DOHH2 (cell line): ENCODE results near the gene DCP1B.

Experiments
- H3F3A ChIP-seq: fragments of 200-600 bp; sonication (generic), shearing (Covaris generic); 2 replicates; pipeline ENCODE4 v1.6.0; 2016; ENCODE audit warnings: antibody characterized with exemption, mild to moderate bottlenecking; ENCODE audit not compliant: control insufficient read depth, insufficient read depth
- H3K27ac ChIP-seq: fragments of 200-600 bp; sonication (generic); 2 replicates; pipeline ENCODE4 v1.5.1; 2014; ENCODE audit warnings: low read depth, mild to moderate bottlenecking, low read length, moderate library complexity
- H3K27me3 ChIP-seq: fragments of 200-600 bp; sonication (generic); 2 replicates; pipeline ENCODE4 v1.6.1; 2014; ENCODE audit warnings: mild to moderate bottlenecking, low read length, mixed read lengths; ENCODE audit not compliant: control insufficient read depth
- H3K36me3 ChIP-seq: fragments of 200-600 bp; sonication (generic); 2 replicates; pipeline ENCODE4 v1.6.1; 2014; ENCODE audit warnings: mild to moderate bottlenecking, low read length, moderate library complexity, mixed read lengths; ENCODE audit not compliant: control insufficient read depth
- H3K4me1 ChIP-seq: fragments of 200-600 bp; sonication (generic); 2 replicates; pipeline ENCODE4 v1.6.1; 2014; ENCODE audit warnings: mild to moderate bottlenecking, low read length, mixed read lengths; ENCODE audit not compliant: control insufficient read depth
- H3K4me2 ChIP-seq: fragments of 200-600 bp; sonication (generic); 2 replicates; pipeline ENCODE4 v1.6.0; 2014; ENCODE audit warnings: mild to moderate bottlenecking, low read length, moderate library complexity
- H3K4me3 ChIP-seq: fragments of 200-600 bp; sonication (generic); 2 replicates; pipeline ENCODE4 v1.5.1; 2014; ENCODE audit warnings: mild to moderate bottlenecking, low read length, mixed read lengths
- H3K79me2 ChIP-seq: fragments of 200-600 bp; sonication (generic); 2 replicates; pipeline ENCODE4 v1.6.1; 2014; ENCODE audit warnings: mild to moderate bottlenecking, low read length, mixed read lengths; ENCODE audit not compliant: control insufficient read depth
- H3K9me2 ChIP-seq: fragments of 200-600 bp; sonication (generic); replicated peaks from 2 replicates; pipeline ENCODE4 v1.6.1; 2014; ENCODE audit warnings: mild to moderate bottlenecking, low read length, mixed read lengths; ENCODE audit not compliant: control insufficient read depth
- H3K9me3 ChIP-seq: fragments of 200-600 bp; sonication (generic); 2 replicates; pipeline ENCODE4 v1.6.1; 2014; ENCODE audit warnings: antibody characterized with exemption, low read length, mixed read lengths; ENCODE audit not compliant: control insufficient read depth, insufficient read depth
- H4K20me1 ChIP-seq: fragments of 200-600 bp; sonication (generic); 2 replicates; pipeline ENCODE4 v1.6.0; 2014; ENCODE audit warnings: low read depth, mild to moderate bottlenecking, antibody characterized with exemption, low read length, moderate library complexity; ENCODE audit not compliant: control insufficient read depth, insufficient read depth
- EZH2phosphoT487 ChIP-seq: fragments of 200-600 bp; sonication (generic); IDR thresholded peaks from 2 replicates; pipeline ENCODE4 v1.6.1; 2017; ENCODE audit warnings: borderline replicate concordance, mild to moderate bottlenecking, antibody characterized with exemption, low read length, moderate library complexity, mixed read lengths
- TF ChIP-seq, protein P1 (sequence below): fragments of 200-600 bp; sonication (generic); IDR thresholded peaks from one replicate; pipeline ENCODE4 v1.5.1; 2014; ENCODE audit warnings: antibody characterized with exemption, mild to moderate bottlenecking, low read depth, low read length; ENCODE audit not compliant: poor library complexity, severe bottlenecking

The DCP1B gene

DNA sequence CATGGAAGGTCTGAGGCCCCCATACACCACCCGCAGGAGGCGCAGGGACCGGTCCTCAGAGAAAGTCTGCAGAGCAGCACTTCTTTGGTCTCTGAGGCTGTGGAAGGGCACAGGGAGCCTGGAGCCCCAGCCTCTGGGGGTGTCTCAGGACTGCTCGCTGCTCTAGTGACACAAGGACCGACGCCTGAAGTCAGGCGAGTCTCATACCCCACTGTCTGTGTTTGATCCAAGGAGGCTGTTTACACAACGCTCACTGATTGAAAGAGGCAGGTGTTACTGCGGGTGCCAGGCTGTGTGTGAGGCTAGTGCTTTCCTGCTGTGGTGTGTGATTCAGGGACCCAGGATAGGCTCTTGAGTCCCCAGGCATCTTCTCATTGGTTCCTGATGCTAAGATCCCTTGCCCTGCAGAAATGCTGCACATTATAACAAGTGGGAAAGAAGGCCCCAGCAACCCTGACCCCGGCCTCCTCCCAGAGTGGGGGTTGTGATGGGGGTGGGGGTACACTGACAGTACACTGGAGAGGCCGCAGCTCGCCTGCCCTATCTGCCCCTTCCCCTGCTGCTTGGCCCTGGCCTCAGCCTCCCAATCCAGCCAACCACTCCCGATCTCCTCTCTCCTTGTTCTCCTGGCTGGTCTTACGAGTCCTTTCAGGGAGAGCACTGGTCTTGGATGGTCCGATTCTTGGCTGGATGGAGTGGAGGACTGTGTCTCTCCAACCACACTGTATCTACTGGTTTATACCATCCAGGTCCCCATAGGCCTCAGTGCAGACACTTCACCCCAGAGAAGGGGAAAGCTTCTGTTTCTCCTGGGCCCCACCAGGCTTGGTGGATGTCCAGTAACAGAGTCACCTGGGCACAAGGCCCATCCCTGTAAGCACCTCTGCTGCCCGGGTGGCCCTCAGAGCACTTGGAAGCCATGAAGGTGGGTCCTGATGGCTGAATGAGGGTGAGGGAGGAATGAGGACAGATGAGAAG, 92.4 kb downstream of the DCP1B start:
- Histone ChIP-seq H3K9me3 (peaks cover 4% of the 10 kb centered on the region; the same call in 1 of the 2 replicates), H3K9me2 (no peaks in the 10 kb centered on the region), H3K4me3 (no peak overlapping the region), H3K36me3 (no peaks in the 10 kb centered on the region), H3K27ac (no peak overlapping the region), H4K20me1 (no peaks in the 10 kb centered on the region), H3K4me1 (peaks cover 13% of the 10 kb centered on the region), H3K79me2 (no peaks in the 10 kb centered on the region), H3K27me3 (peaks cover 7% of the 10 kb centered on the region), H3F3A (no peaks in the 10 kb centered on the region), H3K4me2 (no peak overlapping the region)
- TF ChIP-seq, protein P1, sequence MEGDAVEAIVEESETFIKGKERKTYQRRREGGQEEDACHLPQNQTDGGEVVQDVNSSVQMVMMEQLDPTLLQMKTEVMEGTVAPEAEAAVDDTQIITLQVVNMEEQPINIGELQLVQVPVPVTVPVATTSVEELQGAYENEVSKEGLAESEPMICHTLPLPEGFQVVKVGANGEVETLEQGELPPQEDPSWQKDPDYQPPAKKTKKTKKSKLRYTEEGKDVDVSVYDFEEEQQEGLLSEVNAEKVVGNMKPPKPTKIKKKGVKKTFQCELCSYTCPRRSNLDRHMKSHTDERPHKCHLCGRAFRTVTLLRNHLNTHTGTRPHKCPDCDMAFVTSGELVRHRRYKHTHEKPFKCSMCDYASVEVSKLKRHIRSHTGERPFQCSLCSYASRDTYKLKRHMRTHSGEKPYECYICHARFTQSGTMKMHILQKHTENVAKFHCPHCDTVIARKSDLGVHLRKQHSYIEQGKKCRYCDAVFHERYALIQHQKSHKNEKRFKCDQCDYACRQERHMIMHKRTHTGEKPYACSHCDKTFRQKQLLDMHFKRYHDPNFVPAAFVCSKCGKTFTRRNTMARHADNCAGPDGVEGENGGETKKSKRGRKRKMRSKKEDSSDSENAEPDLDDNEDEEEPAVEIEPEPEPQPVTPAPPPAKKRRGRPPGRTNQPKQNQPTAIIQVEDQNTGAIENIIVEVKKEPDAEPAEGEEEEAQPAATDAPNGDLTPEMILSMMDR, result no peak

DNA sequence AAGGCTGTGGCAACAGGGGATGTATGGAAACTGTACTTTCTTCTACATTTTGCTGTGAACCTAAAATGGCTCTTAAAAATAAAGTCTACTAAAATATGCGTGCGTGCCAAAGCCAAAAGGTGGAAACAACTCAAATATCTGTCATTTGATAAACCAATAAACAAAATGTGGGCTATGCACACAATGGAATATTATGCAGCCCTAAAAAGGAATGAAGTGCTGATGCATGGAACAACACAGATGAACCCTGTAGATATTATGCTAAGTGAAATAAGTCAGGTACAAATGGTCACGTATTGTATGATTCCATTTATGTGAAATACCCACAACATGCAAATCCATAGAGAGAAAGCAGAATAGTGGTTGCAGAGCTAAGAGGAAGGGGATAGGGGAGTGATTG, 93.8 kb downstream of the DCP1B start:
- Histone ChIP-seq H3K27me3 (peaks cover 10% of the 10 kb centered on the region), H3K27ac (no peak overlapping the region), H3K4me2 (no peak overlapping the region), H3K4me1 (peaks cover 2% of the 10 kb centered on the region), H3K9me3 (peaks cover 4% of the 10 kb centered on the region; the same call in 1 of the 2 replicates), H4K20me1 (no peaks in the 10 kb centered on the region), H3F3A (no peaks in the 10 kb centered on the region), H3K36me3 (no peaks in the 10 kb centered on the region), H3K9me2 (no peaks in the 10 kb centered on the region), H3K4me3 (no peak overlapping the region), H3K79me2 (no peaks in the 10 kb centered on the region)
- TF ChIP-seq, protein P1, result no peak
- no peak for TF ChIP-seq EZH2phosphoT487

GRCh38 chr12:1908758-1909157, 95.5 kb downstream of the DCP1B start:
- TF ChIP-seq, protein P1, result no peak
- TF ChIP-seq EZH2phosphoT487, result no peak
- peaks cover 15% of the 10 kb centered on the region for H3K9me3 ChIP-seq

More at GRCh38 chr12:1908758-1909157, 95.5 kb downstream of the DCP1B start:
- H3K4me1 ChIP-seq, result no peaks in the 10 kb centered on the region
- no peaks in the 10 kb centered on the region for H3K9me2 ChIP-seq
- H3K79me2 ChIP-seq, result no peaks in the 10 kb centered on the region
- H3K4me2 ChIP-seq, result no peak overlapping the region
- peaks cover 10% of the 10 kb centered on the region for H3K27me3 ChIP-seq
- H3K36me3 ChIP-seq, result no peaks in the 10 kb centered on the region
- H3F3A ChIP-seq, result no peaks in the 10 kb centered on the region
- no peaks in the 10 kb centered on the region for H4K20me1 ChIP-seq
- no peak overlapping the region for H3K27ac ChIP-seq
- no peak overlapping the region for H3K4me3 ChIP-seq
